ENCODE results near the gene ATP5MK.

- TF ChIP-seq, protein P1, sequence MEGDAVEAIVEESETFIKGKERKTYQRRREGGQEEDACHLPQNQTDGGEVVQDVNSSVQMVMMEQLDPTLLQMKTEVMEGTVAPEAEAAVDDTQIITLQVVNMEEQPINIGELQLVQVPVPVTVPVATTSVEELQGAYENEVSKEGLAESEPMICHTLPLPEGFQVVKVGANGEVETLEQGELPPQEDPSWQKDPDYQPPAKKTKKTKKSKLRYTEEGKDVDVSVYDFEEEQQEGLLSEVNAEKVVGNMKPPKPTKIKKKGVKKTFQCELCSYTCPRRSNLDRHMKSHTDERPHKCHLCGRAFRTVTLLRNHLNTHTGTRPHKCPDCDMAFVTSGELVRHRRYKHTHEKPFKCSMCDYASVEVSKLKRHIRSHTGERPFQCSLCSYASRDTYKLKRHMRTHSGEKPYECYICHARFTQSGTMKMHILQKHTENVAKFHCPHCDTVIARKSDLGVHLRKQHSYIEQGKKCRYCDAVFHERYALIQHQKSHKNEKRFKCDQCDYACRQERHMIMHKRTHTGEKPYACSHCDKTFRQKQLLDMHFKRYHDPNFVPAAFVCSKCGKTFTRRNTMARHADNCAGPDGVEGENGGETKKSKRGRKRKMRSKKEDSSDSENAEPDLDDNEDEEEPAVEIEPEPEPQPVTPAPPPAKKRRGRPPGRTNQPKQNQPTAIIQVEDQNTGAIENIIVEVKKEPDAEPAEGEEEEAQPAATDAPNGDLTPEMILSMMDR (IDR thresholded peaks at IDR 0.05) = no peak
- TF ChIP-seq POLR2A (IDR thresholded peaks at IDR 0.05) = no peak
Observed at GRCh38 chr10:103429647-103430046, 33.4 kb upstream of the ATP5MK start.

Data from thyroid gland (tissue), 4 donors.